CD4-positive, alpha-beta T cell (primary cell): Measurements from ENCODE around the gene MYCN. TPM values are rescaled to one million over a fixed set of nuclear protein-coding genes. Genes with fewer than 3 reads are reported as not detected.

Experiments used
- ATAC-seq: fragments of 200-7000 bp; cut with Tn5 transposase; one replicate; pipeline ENCODE4 v1.10.0; 2022; ENCODE audit warnings: mild to moderate bottlenecking; ENCODE audit not compliant: poor library complexity
- CTCF ChIA-PET: fragments of 350-600 bp; sonication (Branson Sonifier 250); formaldehyde crosslinking; loops from one replicate; lab custom pipeline; 2021; ENCODE audit warnings: antibody characterized with exemption, inconsistent platforms; lab: Charles Lee
- POLR2A ChIA-PET: fragments of 350-600 bp; sonication (Branson Sonifier 250); formaldehyde crosslinking; loops from one replicate; lab custom pipeline; 2021; ENCODE audit warnings: antibody characterized with exemption, inconsistent platforms; lab: Charles Lee
- DNase-seq, 14 experiments: peaks; one replicate each; pipeline ENCODE4 v3.0.0-alpha.2; 2013 to 2020; ENCODE audit warnings: mixed read lengths in 2 of 14
- H3K27ac ChIP-seq, 2 donors: one replicate each; pipeline versions ENCODE4 v1.5.1 to v1.7.0; 2013; ENCODE audit warnings: low read length in 2 of 2, low read depth in 1 of 2, mild to moderate bottlenecking in 1 of 2
- H3K27me3 ChIP-seq, 2 experiments: 1 replicate in 1 of 2; 2 replicates in 1 of 2; pipeline versions ENCODE4 v1.6.1 to v1.7.0; 2013; ENCODE audit warnings: low read length in 2 of 2, control low read depth in 1 of 2, mild to moderate bottlenecking in 1 of 2, moderate library complexity in 1 of 2; ENCODE audit not compliant: insufficient read depth in 2 of 2, control insufficient read depth in 1 of 2
- H3K36me3 ChIP-seq: one replicate; pipeline ENCODE4 v1.6.1; 2013; ENCODE audit warnings: low read length, control low read depth; ENCODE audit not compliant: insufficient read depth
- H3K4me1 ChIP-seq: one replicate; pipeline ENCODE4 v1.6.1; 2013; ENCODE audit warnings: low read length, control low read depth; ENCODE audit not compliant: insufficient read depth
- H3K4me3 ChIP-seq: one replicate; pipeline ENCODE4 v1.5.1; 2013; ENCODE audit warnings: mild to moderate bottlenecking, low read length, moderate library complexity
- H3K9me3 ChIP-seq, 2 experiments: 1 replicate in 1 of 2; 2 replicates in 1 of 2; pipeline versions ENCODE4 v1.6.1 to v1.7.0; 2013; ENCODE audit warnings: low read length in 2 of 2, mild to moderate bottlenecking in 2 of 2, control low read depth in 1 of 2, moderate library complexity in 1 of 2; ENCODE audit not compliant: control insufficient read depth in 1 of 2, insufficient read depth in 1 of 2
- H3K27ac Mint-ChIP-seq: one replicate; pipeline ENCODE4 v1.8.0; 2020; ENCODE audit warnings: mixed read lengths
- H3K27me3 Mint-ChIP-seq: one replicate; pipeline ENCODE4 v1.8.0; 2021; ENCODE audit warnings: mixed read lengths
- H3K36me3 Mint-ChIP-seq: one replicate; pipeline ENCODE4 v1.8.0; 2021; ENCODE audit warnings: low read depth, mixed read lengths
- H3K4me1 Mint-ChIP-seq: one replicate; pipeline ENCODE4 v1.8.0; 2021; ENCODE audit warnings: low read depth, mixed read lengths
- H3K4me3 Mint-ChIP-seq: one replicate; pipeline ENCODE4 v1.8.0; 2020; ENCODE audit warnings: mild to moderate bottlenecking, mixed read lengths
- H3K9me3 Mint-ChIP-seq: one replicate; pipeline ENCODE4 v1.8.0; 2020; ENCODE audit warnings: mixed read lengths
- intact Hi-C, 2 experiments: fragments of 100-400 bp; cut with DNase I in 1 of 2; cut with micrococcal nuclease in 1 of 2; formaldehyde crosslinking; loops; one replicate each; pipeline versions ENCODE4 v1.15.1 to v1.9.0; 2023 to 2025; cut with DNase I, micrococcal nuclease
- total RNA-seq, 174 experiments: library from RNA in 2 of 174; stranded (reverse) in 2 of 174; gene quantifications; one replicate each; pipeline ENCODE4 v1.2.3 and lab custom pipeline; 2021 to 2026
- TF ChIP-seq, protein P1 (sequence below): fragments of 200-600 bp; IDR thresholded peaks from one replicate; pipeline ENCODE4 v1.8.0; 2022; ENCODE audit warnings: antibody characterized with exemption, mild to moderate bottlenecking

MYCN gene
- total RNA-seq, 2 experiments from 2014 or later: 0.19 TPM; not detected in 1

GRCh38 chr2:15993232-15993610 lies 52.9 kb downstream of the MYCN start:
- TF ChIP-seq, protein P1, sequence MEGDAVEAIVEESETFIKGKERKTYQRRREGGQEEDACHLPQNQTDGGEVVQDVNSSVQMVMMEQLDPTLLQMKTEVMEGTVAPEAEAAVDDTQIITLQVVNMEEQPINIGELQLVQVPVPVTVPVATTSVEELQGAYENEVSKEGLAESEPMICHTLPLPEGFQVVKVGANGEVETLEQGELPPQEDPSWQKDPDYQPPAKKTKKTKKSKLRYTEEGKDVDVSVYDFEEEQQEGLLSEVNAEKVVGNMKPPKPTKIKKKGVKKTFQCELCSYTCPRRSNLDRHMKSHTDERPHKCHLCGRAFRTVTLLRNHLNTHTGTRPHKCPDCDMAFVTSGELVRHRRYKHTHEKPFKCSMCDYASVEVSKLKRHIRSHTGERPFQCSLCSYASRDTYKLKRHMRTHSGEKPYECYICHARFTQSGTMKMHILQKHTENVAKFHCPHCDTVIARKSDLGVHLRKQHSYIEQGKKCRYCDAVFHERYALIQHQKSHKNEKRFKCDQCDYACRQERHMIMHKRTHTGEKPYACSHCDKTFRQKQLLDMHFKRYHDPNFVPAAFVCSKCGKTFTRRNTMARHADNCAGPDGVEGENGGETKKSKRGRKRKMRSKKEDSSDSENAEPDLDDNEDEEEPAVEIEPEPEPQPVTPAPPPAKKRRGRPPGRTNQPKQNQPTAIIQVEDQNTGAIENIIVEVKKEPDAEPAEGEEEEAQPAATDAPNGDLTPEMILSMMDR: no peak
- ATAC-seq (no peak), DNase-seq (no peak)
- Histone ChIP-seq H3K27ac (no peak overlapping the region), H3K36me3 (no peaks in the 10 kb centered on the region), H3K4me3 (no peak overlapping the region), H3K9me3 (no peaks in the 10 kb centered on the region), H3K4me1 (no peaks in the 10 kb centered on the region), H3K27me3 (no peaks in the 10 kb centered on the region)
- ChIA-PET CTCF (no interaction called here), POLR2A (no interaction called here)
- intact Hi-C loops: no loop called here
- H3K4me1 Mint-ChIP-seq: no peaks in the 10 kb centered on the region
- H3K27me3 Mint-ChIP-seq: no peaks in the 10 kb centered on the region
- no peaks in the 10 kb centered on the region for H3K9me3 Mint-ChIP-seq
- no peaks in the 10 kb centered on the region for H3K36me3 Mint-ChIP-seq
- H3K27ac Mint-ChIP-seq: no peak overlapping the region
- no peak overlapping the region for H3K4me3 Mint-ChIP-seq

- Mint-ChIP-seq H3K4me3 (no peak overlapping the region), H3K9me3 (no peaks in the 10 kb centered on the region), H3K4me1 (no peaks in the 10 kb centered on the region), H3K36me3 (no peaks in the 10 kb centered on the region), H3K27me3 (no peaks in the 10 kb centered on the region), H3K27ac (no peak overlapping the region)
- no peaks in the 10 kb centered on the region for H3K4me1 ChIP-seq
- CTCF ChIA-PET: no interaction called here
- H3K36me3 ChIP-seq: no peaks in the 10 kb centered on the region
- no peaks in the 10 kb centered on the region for H3K27me3 ChIP-seq
- DNase-seq: no peak
- H3K27ac ChIP-seq: no peak overlapping the region
- H3K4me3 ChIP-seq: no peak overlapping the region
- no peaks in the 10 kb centered on the region for H3K9me3 ChIP-seq
- POLR2A ChIA-PET: no interaction called here
- TF ChIP-seq, protein P1: no peak
- intact Hi-C loops: no loop called here
- no peak for ATAC-seq
These were observed 53.3 kb downstream of the MYCN start for GRCh38 chr2:15993666-15994065.

- H3K4me1 ChIP-seq: no peaks in the 10 kb centered on the region
- TF ChIP-seq, protein P1: no peak
- intact Hi-C loops: no loop called here
- Mint-ChIP-seq H3K4me3 (no peak overlapping the region), H3K27me3 (peaks cover 3% of the 10 kb centered on the region), H3K36me3 (no peaks in the 10 kb centered on the region), H3K4me1 (no peaks in the 10 kb centered on the region), H3K9me3 (no peaks in the 10 kb centered on the region), H3K27ac (no peak overlapping the region)
- ChIA-PET CTCF (no interaction called here), POLR2A (no interaction called here)
- peaks cover 0 to 2% of the 10 kb centered on the region in 2 experiments for H3K27me3 ChIP-seq
- H3K9me3 ChIP-seq: no peaks in the 10 kb centered on the region
- DNase-seq (no peak), ATAC-seq (no peak)
- H3K36me3 ChIP-seq: no peaks in the 10 kb centered on the region
- no peak overlapping the region for H3K4me3 ChIP-seq
- no peak overlapping the region for H3K27ac ChIP-seq
These were observed 55.3 kb downstream of the MYCN start for GRCh38 chr2:15995603-15996002.
